ENCODE results near the gene FBN2. TPM values are rescaled to one million over a fixed set of nuclear protein-coding genes. Genes with fewer than 3 reads are reported as not detected.
A peak's percentile ranks its signal among the peaks of the same experiment; 100 is the strongest.

The FBN2 gene
- total RNA-seq, 1 donor from 2014 or later, result 34.1 TPM

DNA sequence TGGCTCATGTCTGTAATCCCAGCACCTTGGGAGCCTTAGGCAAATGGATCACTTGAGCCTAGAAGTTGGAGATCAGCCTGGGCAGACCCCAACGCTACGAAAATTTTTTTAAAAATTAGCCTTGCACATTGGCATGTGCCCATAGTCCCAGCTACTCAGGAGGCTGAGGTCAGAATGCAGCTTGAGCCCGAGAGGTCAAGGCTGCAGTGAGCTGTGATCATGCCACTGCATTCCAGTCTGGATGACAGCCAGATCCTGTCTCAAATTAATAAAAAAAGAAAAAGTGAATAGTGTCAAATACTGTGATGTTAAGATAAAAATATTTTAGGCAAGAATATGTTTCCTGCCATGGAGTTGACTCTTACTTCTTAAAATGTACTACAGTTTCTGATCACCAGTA is 5.3 kb downstream of the FBN2 start:
- no peak for TF ChIP-seq CTCF (IDR thresholded peaks at IDR 0.05; ENCODE audit: borderline replicate concordance)
- intact Hi-C loops (cut with micrococcal nuclease), result no loop called here
- H3K27me3 ChIP-seq (ENCODE audit: low read depth), result peaks cover 37% of the 10 kb centered on the region
- no peak for DNase-seq
- H3K27ac ChIP-seq (replicated peaks), result peak overlapping the region; percentile 14
- H3K36me3 ChIP-seq, result no peaks in the 10 kb centered on the region
- no peak overlapping the region for H3K4me3 ChIP-seq
- H3K9me3 ChIP-seq (replicated peaks), result no peaks in the 10 kb centered on the region
- H3K4me1 ChIP-seq, result peaks cover 25% of the 10 kb centered on the region

DNA sequence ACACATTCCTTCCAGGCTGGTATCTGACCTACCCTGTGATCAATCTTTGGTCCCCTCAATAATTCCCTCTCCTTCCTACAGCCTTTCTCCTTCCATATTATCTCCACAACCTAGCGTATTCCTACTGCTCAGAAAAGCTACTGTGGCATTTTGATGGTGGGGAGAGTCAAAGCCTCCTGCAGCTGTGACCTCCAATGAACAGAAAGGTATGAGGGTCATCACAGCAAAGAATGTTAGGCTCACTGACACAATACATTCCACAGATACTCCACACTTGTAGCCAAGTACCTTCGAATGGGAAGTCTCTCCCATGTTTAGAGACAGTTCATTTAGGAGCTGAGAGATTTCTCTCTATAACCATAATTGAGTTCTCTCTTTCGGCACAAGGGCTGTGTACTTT is 5.9 kb downstream of the FBN2 start:
- no peaks in the 10 kb centered on the region for H3K9me3 ChIP-seq (replicated peaks)
- peaks cover 18% of the 10 kb centered on the region for H3K4me1 ChIP-seq
- no peak for TF ChIP-seq CTCF (IDR thresholded peaks at IDR 0.05; ENCODE audit: borderline replicate concordance)
- H3K4me3 ChIP-seq, result no peak overlapping the region
- H3K36me3 ChIP-seq, result no peaks in the 10 kb centered on the region
- no peak overlapping the region for H3K27ac ChIP-seq (replicated peaks)
- intact Hi-C loops (cut with micrococcal nuclease), result no loop called here
- DNase-seq, result no peak
- H3K27me3 ChIP-seq (ENCODE audit: low read depth), result peaks cover 30% of the 10 kb centered on the region

DNA sequence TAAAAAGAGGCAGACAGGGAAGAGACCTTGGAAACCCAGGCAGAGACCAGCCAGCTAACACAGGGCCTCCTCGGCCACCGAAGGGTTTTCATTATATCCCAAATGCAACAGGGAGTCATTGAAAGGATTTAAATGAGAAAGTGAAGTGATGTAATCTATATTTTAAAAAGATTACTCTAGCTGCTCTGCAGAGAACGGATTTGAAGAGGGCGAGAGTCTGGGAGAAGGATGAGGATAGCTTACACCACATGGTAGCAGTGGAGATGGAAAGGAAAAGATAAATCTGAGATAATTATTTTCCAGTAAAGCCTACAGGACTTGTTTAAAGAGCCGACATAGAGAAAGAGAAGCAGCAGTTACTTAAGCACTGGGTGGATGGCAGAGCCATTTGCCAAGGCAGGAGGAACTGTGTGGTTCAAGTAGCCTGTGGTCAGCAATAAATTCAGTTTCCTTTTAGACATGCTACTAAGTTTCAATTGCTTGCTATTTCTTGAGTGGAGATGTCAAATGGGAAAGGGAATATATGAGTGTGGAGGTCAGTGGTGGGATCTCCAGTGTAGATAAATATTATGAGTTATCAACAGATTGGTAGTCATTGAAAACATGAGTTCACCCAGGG is 9.3 kb downstream of the FBN2 start:
- intact Hi-C loops (cut with micrococcal nuclease), result no loop called here
- TF ChIP-seq CTCF (IDR thresholded peaks at IDR 0.05; ENCODE audit: borderline replicate concordance), result no peak
- no peaks in the 10 kb centered on the region for H3K36me3 ChIP-seq
- H3K4me1 ChIP-seq, result peaks cover 12% of the 10 kb centered on the region
- H3K27ac ChIP-seq (replicated peaks), result no peak overlapping the region
- no peaks in the 10 kb centered on the region for H3K9me3 ChIP-seq (replicated peaks)
- no peak overlapping the region for H3K4me3 ChIP-seq
- H3K27me3 ChIP-seq (ENCODE audit: low read depth), result no peaks in the 10 kb centered on the region
- no peak for DNase-seq

GRCh38 chr5:128528126-128528525 is 9.9 kb downstream of the FBN2 start:
- Histone ChIP-seq H3K4me3 (no peak overlapping the region), H3K27ac (replicated peaks) (no peak overlapping the region), H3K9me3 (replicated peaks) (no peaks in the 10 kb centered on the region), H3K36me3 (no peaks in the 10 kb centered on the region), H3K4me1 (peaks cover 12% of the 10 kb centered on the region), H3K27me3 (ENCODE audit: low read depth) (no peaks in the 10 kb centered on the region)
- no peak for TF ChIP-seq CTCF (IDR thresholded peaks at IDR 0.05; ENCODE audit: borderline replicate concordance)
- intact Hi-C loops (cut with micrococcal nuclease), result no loop called here
- DNase-seq, result no peak

- H3K27ac ChIP-seq (replicated peaks), result no peak overlapping the region
- H3K36me3 ChIP-seq, result no peaks in the 10 kb centered on the region
- no peak for DNase-seq
- no peak overlapping the region for H3K4me3 ChIP-seq
- peaks cover 4% of the 10 kb centered on the region for H3K4me1 ChIP-seq
- TF ChIP-seq CTCF (IDR thresholded peaks at IDR 0.05; ENCODE audit: borderline replicate concordance), result no peak
- intact Hi-C loops (cut with micrococcal nuclease), result no loop called here
- H3K27me3 ChIP-seq (ENCODE audit: low read depth), result no peaks in the 10 kb centered on the region
- no peaks in the 10 kb centered on the region for H3K9me3 ChIP-seq (replicated peaks)
Observed at GRCh38 chr5:128527077-128527476, 11.0 kb downstream of the FBN2 start.
